Endothelial cell of umbilical vein (primary cell): ENCODE data around the gene CASR. TPM values are rescaled to one million over a fixed set of nuclear protein-coding genes. Genes with fewer than 3 reads are reported as not detected.

Source experiments
- BruUV-seq: library from RNA; stranded (reverse); fragments of 400-500 nt; replicated peaks from 2 replicates; lab custom pipeline; 2021; lab: Mats Ljungman, UMichigan
- CTCF ChIA-PET: fragments of 300-600, 350-600 bp; sonication (Branson Sonifier 250); formaldehyde crosslinking; loops from one replicate; lab custom pipeline; 2021; ENCODE audit warnings: antibody characterized with exemption, inconsistent platforms; lab: Charles Lee
- POLR2A ChIA-PET: fragments of 300-600, 350-600 bp; sonication (Branson Sonifier 250); formaldehyde crosslinking; loops from one replicate; lab custom pipeline; 2021; ENCODE audit warnings: antibody characterized with exemption, inconsistent platforms; lab: Charles Lee
- DNase-seq: peaks from one replicate; pipeline ENCODE4 v3.0.0-alpha.2; 2011; ENCODE audit warnings: low read depth, low spot score
- FAIRE-seq: peaks from 2 replicates; lab custom pipeline; 2011; peaks lifted over from hg19 to GRCh38; lab: Jason Lieb, UNC
- H2AFZ ChIP-seq: 2 replicates; pipeline ENCODE4 v1.6.0; 2012; ENCODE audit warnings: low read depth, low read length, control low read depth, inconsistent platforms
- H3K27ac ChIP-seq: 2 replicates; pipeline ENCODE4 v1.5.1; 2011; ENCODE audit warnings: low read depth, mild to moderate bottlenecking, control low read depth, low read length, moderate library complexity; ENCODE audit not compliant: insufficient read depth
- H3K27me3 ChIP-seq, 2 experiments: 2 replicates each; pipeline versions ENCODE4 v1.6.0 to v1.6.1; 2011; ENCODE audit warnings: low read length in 2 of 2, mixed read lengths in 1 of 2; ENCODE audit not compliant: control insufficient read depth in 2 of 2, insufficient read depth in 2 of 2
- H3K36me3 ChIP-seq, 2 experiments: 2 replicates in 1 of 2; 3 replicates in 1 of 2; pipeline ENCODE4 v1.5.1; 2011; ENCODE audit warnings: low read length in 2 of 2, mild to moderate bottlenecking in 1 of 2, moderate library complexity in 1 of 2; ENCODE audit not compliant: control insufficient read depth in 2 of 2, insufficient read depth in 2 of 2; ENCODE audit errors: extremely low read depth in 1 of 2
- H3K4me1 ChIP-seq: 3 replicates; pipeline ENCODE4 v1.5.1; 2011; ENCODE audit warnings: mild to moderate bottlenecking, low read length; ENCODE audit not compliant: control insufficient read depth, insufficient read depth; ENCODE audit errors: extremely low read depth
- H3K4me2 ChIP-seq: 2 replicates; pipeline ENCODE4 v1.6.1; 2011; ENCODE audit warnings: low read length, control low read depth, mixed read lengths; ENCODE audit not compliant: insufficient read depth
- H3K4me3 ChIP-seq, 3 experiments: fragments of 200-600 bp in 1 of 3; sonication (generic), shearing (Covaris generic) in 1 of 3; replicated peaks in 1 of 3; 2 replicates each; pipeline ENCODE4 v1.5.1; 2011 to 2016; ENCODE audit warnings: control low read depth in 3 of 3, low read length in 3 of 3, mild to moderate bottlenecking in 2 of 3, inconsistent platforms in 1 of 3, low read depth in 1 of 3, moderate library complexity in 1 of 3; ENCODE audit not compliant: insufficient read depth in 1 of 3
- H3K79me2 ChIP-seq: 2 replicates; pipeline ENCODE4 v1.6.0; 2012; ENCODE audit warnings: low read length, inconsistent platforms; ENCODE audit not compliant: control insufficient read depth, insufficient read depth
- H3K9ac ChIP-seq: replicated peaks from 2 replicates; pipeline ENCODE3; 2011; ENCODE audit warnings: low read length, control low read depth; ENCODE audit not compliant: insufficient read depth; ENCODE audit errors: extremely low read depth
- H3K9me1 ChIP-seq: replicated peaks from 3 replicates; pipeline ENCODE4 v1.6.0; 2011; ENCODE audit warnings: mild to moderate bottlenecking, low read length; ENCODE audit not compliant: control insufficient read depth, insufficient read depth; ENCODE audit errors: extremely low read depth
- H3K9me3 ChIP-seq: replicated peaks from 2 replicates; pipeline ENCODE4 v1.5.1; 2012; ENCODE audit warnings: low read length, inconsistent platforms; ENCODE audit not compliant: control insufficient read depth, insufficient read depth
- H4K20me1 ChIP-seq: replicated peaks from 2 replicates; pipeline ENCODE3; 2011; ENCODE audit warnings: mild to moderate bottlenecking, low read length; ENCODE audit not compliant: control insufficient read depth, insufficient read depth; ENCODE audit errors: extremely low read depth
- EZH2 ChIP-seq: IDR thresholded peaks from 2 replicates; pipeline ENCODE4 v1.6.1; 2012; ENCODE audit warnings: borderline replicate concordance, low read depth, mild to moderate bottlenecking, moderate library complexity, low read length, inconsistent platforms; ENCODE audit not compliant: severe bottlenecking
- FOS ChIP-seq: IDR thresholded peaks from 2 replicates; pipeline ENCODE4 v1.6.1; 2011; ENCODE audit warnings: mild to moderate bottlenecking, low read length, moderate library complexity, borderline replicate concordance; ENCODE audit not compliant: insufficient read depth
- GATA2 ChIP-seq: IDR thresholded peaks from 2 replicates; pipeline ENCODE4 v1.7.0; 2011; ENCODE audit warnings: low read depth, mild to moderate bottlenecking, moderate library complexity, mixed read lengths, low read length; ENCODE audit not compliant: insufficient read length, insufficient read depth
- JUN ChIP-seq: IDR thresholded peaks from 2 replicates; pipeline ENCODE4 v1.6.1; 2011; ENCODE audit warnings: borderline replicate concordance, low read depth; ENCODE audit not compliant: insufficient read length, insufficient read depth
- MYC ChIP-seq: IDR thresholded peaks from one replicate; pipeline ENCODE4 v1.6.1; 2011; ENCODE audit warnings: mild to moderate bottlenecking, low read depth, low read length
- POLR2A ChIP-seq: IDR thresholded peaks from 2 replicates; pipeline ENCODE4 v1.6.1; 2012; ENCODE audit warnings: low read depth, mild to moderate bottlenecking, control low read depth, low read length
- POLR2AphosphoS5 ChIP-seq: IDR thresholded peaks from 2 replicates; pipeline ENCODE4 v1.6.1; 2012; ENCODE audit warnings: low read depth, mild to moderate bottlenecking, control low read depth, low read length, moderate library complexity; ENCODE audit not compliant: insufficient read depth
- dilution Hi-C: fragments of 300-500 bp; cut with MboI; formaldehyde crosslinking; loops from one replicate; pipeline ENCODE4 v1.15.0; 2019; ENCODE audit warnings: low sequenced_read_pairs; ENCODE audit not compliant: extremely low pct_ligation_motif_present
- intact Hi-C: fragments of 100-400 bp; cut with micrococcal nuclease; formaldehyde crosslinking; loops from one replicate; pipeline ENCODE4 v1.10.0; 2022
- polyA plus RNA-seq, 4 experiments: library from polyadenylated mRNA; depleted of rRNA in 3 of 4; stranded (reverse) in 3 of 4; unstranded in 1 of 4; fragments of >200 nt; gene quantifications; 2 replicates each; pipeline versions ENCODE4 v1.2.1 to v1.2.3, GENCODE V29; 2011 to 2012; ENCODE audit warnings: missing spikeins in 1 of 4
- total RNA-seq: library from RNA; stranded (reverse); gene quantifications from 2 replicates; pipeline ENCODE4 v1.2.3, GENCODE V29; 2021
- TF ChIP-seq, protein P1 (sequence below), 2 donors: IDR thresholded peaks; 1 replicate in 1 of 2; 2 replicates in 1 of 2; pipeline ENCODE4 v1.5.1; 2011; ENCODE audit warnings: low read length in 2 of 2, mild to moderate bottlenecking in 2 of 2, moderate library complexity in 2 of 2, control low read depth in 1 of 2, inconsistent platforms in 1 of 2, low read depth in 1 of 2; ENCODE audit not compliant: insufficient read depth in 1 of 2; ENCODE audit errors: extremely low read depth in 1 of 2
- TF ChIP-seq, protein P2 (sequence below): IDR thresholded peaks from 2 replicates; pipeline ENCODE4 v1.6.1; 2011; ENCODE audit not compliant: insufficient read depth, insufficient read length

CASR gene
- total and polyA plus RNA-seq, 2 donors (not counting 3 experiments of a cell fraction or from before 2014, with no cell fraction given) = not detected

DNA sequence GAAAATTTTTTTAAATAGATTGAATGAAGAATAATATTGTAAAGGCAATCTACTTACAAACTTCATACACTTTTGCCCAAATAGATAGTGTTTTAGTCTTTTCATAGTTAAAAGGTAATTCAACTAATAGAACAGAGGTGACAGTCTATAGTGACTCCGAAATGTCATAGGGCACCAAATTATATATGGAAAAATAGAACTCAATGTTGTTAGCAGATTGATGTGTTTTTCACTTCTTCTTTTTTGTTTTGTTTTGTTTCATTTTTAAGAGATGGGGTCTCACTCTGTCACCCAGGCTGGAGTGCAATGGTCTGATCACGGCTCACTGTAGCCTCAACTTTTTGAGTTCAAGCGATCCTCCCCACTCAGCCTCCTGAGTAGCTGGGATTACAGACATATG is 142.3 kb downstream of the CASR start:
- dilution Hi-C loops (no loop called here), intact Hi-C loops (no loop called here)
- TF ChIP-seq EZH2 = no peak
- TF ChIP-seq POLR2A = no peak
- TF ChIP-seq, protein P1, sequence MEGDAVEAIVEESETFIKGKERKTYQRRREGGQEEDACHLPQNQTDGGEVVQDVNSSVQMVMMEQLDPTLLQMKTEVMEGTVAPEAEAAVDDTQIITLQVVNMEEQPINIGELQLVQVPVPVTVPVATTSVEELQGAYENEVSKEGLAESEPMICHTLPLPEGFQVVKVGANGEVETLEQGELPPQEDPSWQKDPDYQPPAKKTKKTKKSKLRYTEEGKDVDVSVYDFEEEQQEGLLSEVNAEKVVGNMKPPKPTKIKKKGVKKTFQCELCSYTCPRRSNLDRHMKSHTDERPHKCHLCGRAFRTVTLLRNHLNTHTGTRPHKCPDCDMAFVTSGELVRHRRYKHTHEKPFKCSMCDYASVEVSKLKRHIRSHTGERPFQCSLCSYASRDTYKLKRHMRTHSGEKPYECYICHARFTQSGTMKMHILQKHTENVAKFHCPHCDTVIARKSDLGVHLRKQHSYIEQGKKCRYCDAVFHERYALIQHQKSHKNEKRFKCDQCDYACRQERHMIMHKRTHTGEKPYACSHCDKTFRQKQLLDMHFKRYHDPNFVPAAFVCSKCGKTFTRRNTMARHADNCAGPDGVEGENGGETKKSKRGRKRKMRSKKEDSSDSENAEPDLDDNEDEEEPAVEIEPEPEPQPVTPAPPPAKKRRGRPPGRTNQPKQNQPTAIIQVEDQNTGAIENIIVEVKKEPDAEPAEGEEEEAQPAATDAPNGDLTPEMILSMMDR (IDR thresholded peaks at IDR 0.05; ENCODE audit: extremely low read depth in 1 of 2, insufficient read depth in 1 of 2, low read depth in 1 of 2, low read length in 2 of 2) = no peak
- no peak for TF ChIP-seq GATA2
- TF ChIP-seq, protein P2, sequence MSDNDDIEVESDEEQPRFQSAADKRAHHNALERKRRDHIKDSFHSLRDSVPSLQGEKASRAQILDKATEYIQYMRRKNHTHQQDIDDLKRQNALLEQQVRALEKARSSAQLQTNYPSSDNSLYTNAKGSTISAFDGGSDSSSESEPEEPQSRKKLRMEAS = no peak
- no peak for TF ChIP-seq JUN
- no peak for TF ChIP-seq FOS
- TF ChIP-seq MYC = no peak
- no peak for TF ChIP-seq POLR2AphosphoS5
- ChIA-PET POLR2A (no interaction called here), CTCF (no interaction called here)
- no peak for DNase-seq
- no peaks in the 10 kb centered on the region for H3K79me2 ChIP-seq
- BruUV-seq = no TSS peak
- H3K9me3 ChIP-seq = no peaks in the 10 kb centered on the region
- H3K9me1 ChIP-seq = no peaks in the 10 kb centered on the region
- no peak for FAIRE-seq
- no peaks in the 10 kb centered on the region for H3K36me3 ChIP-seq
- no peak overlapping the region for H3K27ac ChIP-seq
- H3K4me3 ChIP-seq = no peak overlapping the region
- H3K4me2 ChIP-seq = no peak overlapping the region
- H3K4me1 ChIP-seq = no peaks in the 10 kb centered on the region
- H2AFZ ChIP-seq = no peak overlapping the region
- no peak overlapping the region for H3K9ac ChIP-seq
- no peaks in the 10 kb centered on the region for H4K20me1 ChIP-seq
- peaks cover 0 to 4% of the 10 kb centered on the region in 2 experiments for H3K27me3 ChIP-seq
